ENCODE results near the gene USP40. TPM values are rescaled to one million over a fixed set of nuclear protein-coding genes. Genes with fewer than 3 reads are reported as not detected.

USP40 gene
- total RNA-seq, 4 donors from 2014 or later, result 70.7 to 99.0 (median 85.7) TPM

- no peak overlapping the region for H3K4me3 ChIP-seq (replicated peaks in 1 of 3)
- peaks cover 45 to 59% of the 10 kb centered on the region in 2 donors for H3K36me3 ChIP-seq
- no peak for DNase-seq
Observed at GRCh38 chr2:233462202-233462785, 104.3 kb downstream of the USP40 start.

GRCh38 chr2:233461481-233461891, 105.1 kb downstream of the USP40 start:
- intact Hi-C loops (cut with DNase I), result no loop called here
- Histone ChIP-seq H3K4me1 (no peaks in the 10 kb centered on the region), H3K27me3 (no peaks in the 10 kb centered on the region), H3K9me3 (no peaks in the 10 kb centered on the region), H3K27ac (no peak overlapping the region), H3K36me3 (peaks cover 49 to 62% of the 10 kb centered on the region in 2 donors), H3K4me3 (replicated peaks in 1 of 3) (no peak overlapping the region)
- WGBS, 2 donors, result 95% methylated on average over 8 of the region's 8 CpGs
- DNase-seq, result no peak
- TF ChIP-seq CTCF (IDR thresholded peaks at IDR 0.05), result no peak
- TF ChIP-seq POLR2A (IDR thresholded peaks at IDR 0.05), result no peak

More at GRCh38 chr2:233462202-233462785, 104.3 kb downstream of the USP40 start:
- Histone ChIP-seq H3K9me3 (no peaks in the 10 kb centered on the region), H3K4me1 (no peaks in the 10 kb centered on the region), H3K27me3 (no peaks in the 10 kb centered on the region), H3K27ac (no peak overlapping the region)
- WGBS, 2 donors, result 94 to 95% methylated on average over 25 of the region's 25 CpGs
- no peak for TF ChIP-seq CTCF (IDR thresholded peaks at IDR 0.05)
- TF ChIP-seq POLR2A (IDR thresholded peaks at IDR 0.05), result no peak
- intact Hi-C loops (cut with DNase I), result no loop called here

- Histone ChIP-seq H3K27me3 (no peaks in the 10 kb centered on the region), H3K4me3 (replicated peaks in 1 of 3) (no peak overlapping the region), H3K4me1 (no peaks in the 10 kb centered on the region), H3K9me3 (no peaks in the 10 kb centered on the region), H3K27ac (no peak overlapping the region), H3K36me3 (peaks cover 49 to 62% of the 10 kb centered on the region in 2 donors)
- WGBS, 2 donors, result 90 to 92% methylated on average over 32 of the region's 32 CpGs
- no peak for DNase-seq
- intact Hi-C loops (cut with DNase I), result no loop called here
- TF ChIP-seq CTCF (IDR thresholded peaks at IDR 0.05), result no peak
- no peak for TF ChIP-seq POLR2A (IDR thresholded peaks at IDR 0.05)
Observed at GRCh38 chr2:233460726-233461441, 105.7 kb downstream of the USP40 start.

GRCh38 chr2:233459426-233459825, 107.2 kb downstream of the USP40 start:
- Histone ChIP-seq H3K4me1 (no peaks in the 10 kb centered on the region), H3K4me3 (replicated peaks in 1 of 3) (no peak overlapping the region), H3K9me3 (no peaks in the 10 kb centered on the region), H3K27me3 (no peaks in the 10 kb centered on the region), H3K36me3 (peaks cover 60 to 73% of the 10 kb centered on the region in 2 donors), H3K27ac (no peak overlapping the region)
- TF ChIP-seq POLR2A (IDR thresholded peaks at IDR 0.05) (no peak), CTCF (IDR thresholded peaks at IDR 0.05) (no peak)
- DNase-seq, result no peak
- WGBS, 2 donors, result 93 to 94% methylated on average over 10 of the region's 10 CpGs
- intact Hi-C loops (cut with DNase I), result no loop called here

DNA sequence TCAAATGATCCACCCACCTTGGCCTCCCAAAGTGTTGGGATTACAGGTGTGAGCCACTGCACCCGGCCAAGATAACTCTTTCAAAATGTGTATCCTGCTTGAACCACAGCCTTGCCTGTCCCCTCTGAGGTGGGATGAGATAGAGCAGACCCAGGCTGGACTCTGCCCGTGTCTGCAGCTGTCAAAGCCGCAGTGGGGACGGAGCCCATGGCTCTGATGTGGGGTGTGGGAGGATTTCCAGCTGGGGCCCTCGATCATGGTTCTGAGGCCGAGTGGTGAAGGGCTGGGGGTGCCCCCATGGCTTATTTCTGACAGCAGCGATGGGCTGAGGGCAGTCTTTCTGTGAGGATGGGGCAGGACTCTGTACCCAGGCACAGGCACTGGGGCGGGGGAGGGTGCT, 107.8 kb downstream of the USP40 start:
- WGBS, 2 donors, result 95 to 97% methylated on average over 5 to 6 of the region's 8 CpGs
- Histone ChIP-seq H3K4me3 (replicated peaks in 1 of 3) (no peak overlapping the region), H3K27me3 (no peaks in the 10 kb centered on the region), H3K36me3 (peaks cover 60 to 67% of the 10 kb centered on the region in 2 donors), H3K4me1 (no peaks in the 10 kb centered on the region), H3K27ac (no peak overlapping the region), H3K9me3 (no peaks in the 10 kb centered on the region)
- TF ChIP-seq CTCF (IDR thresholded peaks at IDR 0.05) (no peak), POLR2A (IDR thresholded peaks at IDR 0.05) (no peak)
- intact Hi-C loops (cut with DNase I), result no loop called here
- no peak for DNase-seq

Data from thyroid gland (tissue), 4 donors.